HG02623 (cell line): Measurements from ENCODE around the gene CANT1.

Experiments
- ATAC-seq: cut with Tn5 transposase; IDR thresholded peaks from one replicate; pipeline ENCODE4 v1.9.1; 2021; ENCODE audit warnings: moderate library complexity; ENCODE audit not compliant: unreplicated experiment

CANT1 gene

DNA sequence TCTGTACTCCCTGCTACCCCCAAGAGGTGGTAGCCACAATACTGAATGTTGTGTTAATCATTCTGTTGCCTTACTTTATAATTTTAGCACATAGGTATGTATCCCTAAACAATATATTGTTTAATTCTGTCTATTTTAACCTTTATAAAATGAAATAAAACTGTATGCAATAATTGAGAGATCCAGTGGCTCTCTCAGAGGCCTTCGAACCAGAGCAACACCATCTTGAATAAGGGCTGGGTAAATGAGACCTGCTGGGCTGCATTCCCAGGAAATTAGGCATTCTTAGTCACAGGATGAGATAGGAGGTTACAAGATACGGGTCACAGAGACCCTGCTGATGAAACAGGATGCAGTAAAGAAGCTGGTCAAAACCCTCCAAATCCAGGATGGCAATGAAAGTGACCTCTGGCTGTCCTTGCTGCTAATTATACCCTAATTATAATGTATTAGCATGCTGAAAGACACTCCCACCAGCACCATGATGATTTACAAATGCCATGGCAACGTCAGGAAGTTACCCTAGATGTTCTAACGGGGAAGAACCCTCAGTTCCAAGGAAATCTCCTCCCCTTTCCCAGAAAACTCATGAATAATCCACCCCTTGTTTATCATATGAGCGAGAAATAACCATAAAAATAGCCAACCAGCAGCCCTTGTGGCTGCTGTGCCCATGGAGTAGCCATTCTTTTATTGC is 2.0 kb upstream of the CANT1 start:
- ATAC-seq = no peak

DNA sequence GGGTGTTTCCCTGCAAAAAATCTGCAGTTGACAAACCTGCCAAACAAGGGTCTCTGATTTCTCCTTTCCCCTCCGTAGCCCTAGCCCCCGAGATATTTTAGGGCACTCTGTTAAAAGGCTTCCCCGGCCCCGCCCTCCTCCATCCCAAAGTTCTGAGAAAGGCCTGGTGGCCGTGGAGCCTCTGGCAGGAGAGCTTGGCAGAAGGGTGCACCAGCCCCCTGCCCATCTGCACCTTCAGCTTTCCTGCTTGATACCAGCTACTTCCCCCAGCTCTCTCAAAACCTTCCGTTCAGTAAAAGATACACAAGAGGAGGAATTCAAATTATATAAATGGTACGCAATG is 711 bp upstream of the CANT1 start:
- no peak for ATAC-seq

DNA sequence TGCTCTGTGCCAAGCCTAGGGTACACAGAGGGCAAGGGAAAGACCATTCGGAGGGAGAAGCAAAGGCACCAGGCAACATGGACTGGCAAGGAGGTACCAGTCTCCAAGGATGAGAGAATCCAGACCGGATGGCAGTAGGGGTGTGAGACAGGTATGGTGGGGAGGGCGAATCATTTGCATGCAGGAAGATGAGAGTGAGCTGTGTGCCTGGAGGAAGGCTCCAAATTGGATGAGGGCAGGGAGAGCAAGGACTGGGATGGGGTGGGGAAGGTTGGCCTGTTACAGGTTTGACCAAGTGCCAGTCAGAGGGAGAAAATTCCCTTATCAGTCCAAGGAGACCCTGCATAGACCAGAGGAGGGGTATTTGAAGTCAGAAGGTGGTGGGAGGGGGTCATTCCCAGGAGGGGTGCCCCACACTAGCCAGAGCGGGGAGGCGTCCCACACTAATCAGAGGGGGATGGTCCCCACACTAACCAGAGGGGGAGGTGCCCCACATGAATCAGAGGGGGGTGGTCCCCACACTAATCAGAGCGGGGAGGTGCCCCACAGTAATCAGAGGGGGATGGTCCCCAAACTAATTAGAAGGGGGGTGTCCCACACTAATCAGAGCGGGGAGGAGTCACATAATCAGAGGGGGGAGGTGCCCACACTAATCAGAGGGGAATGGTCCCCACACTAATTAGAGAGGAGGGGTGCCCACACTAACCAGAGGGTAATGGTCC is 737 bp downstream of the CANT1 start:
- ATAC-seq = no peak

DNA sequence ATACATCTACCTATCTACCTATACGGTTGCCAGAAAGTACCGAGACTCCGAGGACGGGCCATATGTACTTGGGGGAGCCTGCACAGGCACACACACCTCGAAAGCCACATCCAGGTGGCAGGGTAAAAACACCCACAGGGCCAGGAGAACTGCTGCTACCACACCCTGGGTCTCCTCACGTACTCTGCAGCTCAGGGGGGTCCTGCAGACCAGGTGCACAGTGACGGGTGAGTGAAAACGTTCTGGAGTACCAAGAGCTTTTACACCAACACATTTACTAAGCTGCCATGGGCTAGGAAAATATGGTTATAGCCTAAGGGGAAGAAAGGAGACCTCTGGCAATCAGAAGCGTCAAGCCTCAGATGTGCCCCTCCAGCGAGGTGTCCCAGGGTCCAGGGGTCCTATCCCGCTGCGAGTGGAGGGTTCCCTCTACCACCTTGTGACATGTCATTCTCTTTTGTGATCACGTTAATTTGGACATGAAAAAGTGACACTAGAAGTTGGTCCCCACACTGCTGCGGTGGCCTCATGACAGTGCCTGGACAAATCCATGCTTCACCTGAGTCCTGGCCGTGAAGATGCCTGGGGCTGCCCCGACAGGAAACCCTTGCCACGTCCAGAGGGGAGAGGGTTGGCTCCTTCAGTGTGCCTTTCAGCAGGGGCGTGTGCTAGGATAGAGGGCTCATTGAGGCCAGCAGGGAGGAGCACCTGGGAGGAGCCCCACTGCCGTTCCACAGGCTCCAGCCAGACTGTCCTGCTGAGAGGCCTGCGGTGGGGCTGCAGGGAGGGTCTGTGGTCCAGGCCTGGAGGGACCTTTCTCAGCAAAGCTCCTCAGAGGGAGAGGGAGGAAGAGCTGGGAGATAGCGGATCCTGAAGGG is 1.8 kb downstream of the CANT1 start:
- no peak for ATAC-seq

DNA sequence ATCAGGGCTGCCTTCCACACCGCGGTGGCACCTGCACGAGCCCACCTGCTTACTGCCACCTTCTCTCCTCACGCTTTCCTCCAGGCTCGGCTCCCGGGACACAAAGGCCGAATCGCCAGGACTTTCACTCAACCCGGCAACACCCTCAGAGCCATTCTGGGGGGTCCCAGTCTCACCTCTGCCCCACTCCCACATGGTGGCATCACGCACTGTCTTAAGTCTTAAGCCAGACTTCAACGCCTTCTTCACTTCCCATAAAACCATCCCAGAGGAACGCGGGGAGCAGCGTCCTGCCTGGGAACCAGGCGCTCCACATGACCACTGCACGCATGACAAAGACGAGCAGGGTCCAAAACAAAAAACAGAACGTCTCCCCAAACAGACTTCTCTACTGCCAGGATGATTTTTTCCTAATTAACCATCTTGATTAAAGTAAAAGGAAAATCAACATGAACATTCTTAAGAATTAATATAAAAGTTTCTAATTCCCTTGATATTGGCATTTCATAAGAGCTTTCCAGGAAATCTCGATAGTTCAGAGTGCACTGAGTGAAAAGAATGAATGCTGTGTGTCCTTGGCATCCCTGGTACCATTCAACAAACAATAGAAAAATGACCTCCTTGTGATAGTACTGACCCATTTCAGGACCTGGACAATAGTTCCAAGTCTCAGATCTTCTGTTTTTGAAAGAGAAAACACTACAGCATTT is 2.6 kb downstream of the CANT1 start:
- ATAC-seq = no peak

DNA sequence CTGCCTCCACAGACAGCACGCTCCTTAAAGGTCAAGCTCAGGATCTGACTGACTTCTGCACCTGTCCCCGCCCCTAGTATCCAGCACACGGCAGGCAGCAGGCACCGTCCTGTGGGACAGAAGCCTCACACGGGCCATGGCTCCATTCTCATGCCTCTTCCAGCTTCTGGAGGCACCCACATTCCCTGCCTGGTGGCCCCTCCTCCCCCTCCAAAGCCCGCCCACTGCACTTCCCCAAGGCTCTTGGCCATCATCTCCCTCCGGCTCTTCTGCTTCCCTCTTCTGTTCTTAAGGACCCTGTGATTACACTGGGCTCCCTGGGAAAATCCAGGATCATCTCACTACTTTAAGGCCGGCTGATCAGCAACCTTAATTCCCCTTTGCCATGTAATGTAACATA is 3.5 kb downstream of the CANT1 start:
- no peak for ATAC-seq

DNA sequence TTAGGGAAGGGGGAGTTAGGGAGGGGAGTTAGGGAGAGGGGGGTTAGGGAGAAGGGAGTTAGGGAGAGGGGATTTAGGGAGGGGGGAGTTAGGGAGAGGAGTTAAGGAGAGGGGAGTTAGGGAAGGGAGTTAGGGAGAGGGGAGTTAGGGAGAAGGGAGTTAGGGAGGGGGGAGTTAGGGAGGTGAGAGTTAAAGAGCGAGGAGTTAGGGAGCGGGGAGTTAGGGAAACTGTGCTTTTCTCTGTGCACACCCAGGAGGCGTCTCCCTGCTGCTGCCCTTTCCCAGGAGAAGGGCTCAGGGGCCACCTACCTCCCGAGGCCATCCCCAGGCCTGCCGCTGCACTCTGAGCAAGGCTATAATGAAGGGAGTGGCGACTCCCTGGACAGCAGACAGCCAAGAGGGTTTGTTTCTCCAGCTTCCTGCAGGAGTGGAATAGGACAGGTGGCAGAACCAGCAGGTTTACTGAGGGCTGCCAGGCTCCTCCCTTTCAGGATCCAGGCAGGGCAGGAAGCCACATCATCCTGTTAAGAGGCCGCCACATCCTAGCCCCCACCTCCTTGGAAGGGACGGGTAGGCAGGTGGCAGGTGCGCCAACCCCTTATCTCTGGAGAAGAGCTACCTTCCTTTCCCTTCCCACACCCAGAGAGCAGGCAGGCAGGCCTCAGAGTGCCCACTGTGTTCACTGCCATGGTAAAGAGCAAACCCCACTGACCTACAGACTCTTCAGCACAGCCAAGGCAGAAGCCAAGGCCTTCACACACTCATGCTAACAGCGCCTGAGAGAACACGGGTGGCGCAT is 4.3 kb downstream of the CANT1 start:
- no peak for ATAC-seq

DNA sequence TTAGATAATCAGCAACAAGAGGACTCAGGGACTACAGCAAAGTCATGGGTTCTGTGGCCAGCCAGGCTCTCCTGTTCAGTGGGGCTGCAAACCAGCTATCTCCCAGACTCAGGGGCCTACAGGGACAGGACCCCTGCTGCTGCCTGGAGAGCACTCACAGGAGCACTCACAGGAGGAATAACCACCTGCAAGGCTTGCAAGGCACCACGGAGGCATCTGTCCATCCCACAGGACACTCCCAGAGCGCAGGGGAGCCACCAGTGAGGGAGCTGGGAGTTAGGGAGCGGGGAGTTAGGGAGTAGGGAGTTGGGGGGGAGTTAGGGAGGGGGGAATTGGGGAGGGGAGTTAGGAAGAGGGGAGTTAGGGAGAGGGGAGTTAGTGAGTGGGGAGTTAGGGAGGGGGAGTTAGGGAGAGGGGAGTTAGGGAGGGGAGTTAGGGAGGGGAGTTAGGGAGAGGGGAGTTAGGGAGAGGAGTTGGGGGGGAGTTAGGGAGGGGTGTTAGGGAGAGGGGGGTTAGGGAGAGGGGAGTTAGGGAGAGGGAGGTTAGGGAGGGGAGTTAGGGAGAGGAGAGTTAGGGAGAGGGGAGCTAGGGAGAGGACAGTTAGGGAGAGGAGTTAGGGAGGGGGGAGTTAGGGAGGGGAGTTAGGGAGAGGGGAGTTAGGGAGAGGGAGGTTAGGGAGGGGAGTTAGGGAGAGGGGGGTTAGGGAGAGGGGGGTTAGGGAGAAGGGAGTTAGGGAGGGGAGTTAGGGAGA is 5.7 kb downstream of the CANT1 start:
- no peak for ATAC-seq

DNA sequence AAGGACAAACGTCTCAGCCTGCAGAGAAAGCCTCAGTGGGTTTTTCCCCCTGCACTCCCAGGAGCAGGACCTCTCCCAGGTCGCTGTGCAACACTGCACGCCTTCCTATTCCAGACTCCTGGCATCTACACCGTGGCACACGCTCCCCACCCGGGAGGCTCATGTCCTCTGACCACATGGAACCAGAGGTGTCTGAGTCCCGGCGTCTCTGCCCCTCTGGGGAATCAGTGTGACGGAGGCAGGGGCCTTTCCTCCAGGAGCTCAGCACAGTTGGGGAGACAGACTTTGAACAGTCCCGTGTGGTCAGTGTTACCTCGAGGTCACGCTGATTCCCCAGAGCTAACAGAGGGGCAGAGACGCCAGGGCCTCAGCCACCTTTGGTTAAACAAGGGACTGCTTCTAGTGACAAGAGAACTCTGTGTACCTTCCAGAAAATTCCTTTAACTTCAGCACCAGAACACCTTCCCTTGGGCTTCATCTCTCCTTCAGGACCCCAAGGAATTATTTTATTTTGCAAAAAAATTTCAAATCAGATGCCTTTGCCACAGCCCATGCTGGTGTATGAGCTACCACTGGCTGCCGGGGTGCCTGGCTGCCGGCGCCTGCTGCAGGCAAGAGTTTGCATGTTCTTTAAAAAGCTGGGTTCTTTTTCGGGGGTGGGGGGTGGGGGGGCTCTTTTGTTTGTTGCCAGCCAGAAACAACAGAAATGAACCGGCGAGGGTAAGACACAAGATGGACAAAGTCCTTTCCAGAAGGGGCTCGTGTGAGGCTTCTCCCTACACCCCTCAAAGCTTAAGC is 6.6 kb downstream of the CANT1 start:
- no peak for ATAC-seq

DNA sequence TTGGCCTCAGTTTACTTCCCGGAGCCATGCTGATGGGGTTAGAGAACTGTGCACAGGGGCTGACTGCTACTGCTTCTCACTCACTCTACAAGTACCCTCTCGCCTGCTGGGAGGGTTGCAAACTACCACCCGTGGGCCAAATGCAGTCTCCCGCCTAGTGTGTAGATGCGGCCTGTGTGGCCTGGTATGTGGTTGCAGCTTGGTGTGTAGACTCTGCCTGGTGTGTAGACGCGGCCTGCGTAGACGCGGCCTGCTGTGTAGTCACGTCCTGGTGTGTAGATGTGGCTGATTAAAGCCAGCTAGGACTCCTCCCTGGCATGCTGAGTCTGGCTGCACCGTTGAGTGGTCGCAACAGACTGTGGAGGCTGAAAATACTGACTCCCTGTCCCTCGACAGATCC is 7.3 kb downstream of the CANT1 start:
- no peak for ATAC-seq

DNA sequence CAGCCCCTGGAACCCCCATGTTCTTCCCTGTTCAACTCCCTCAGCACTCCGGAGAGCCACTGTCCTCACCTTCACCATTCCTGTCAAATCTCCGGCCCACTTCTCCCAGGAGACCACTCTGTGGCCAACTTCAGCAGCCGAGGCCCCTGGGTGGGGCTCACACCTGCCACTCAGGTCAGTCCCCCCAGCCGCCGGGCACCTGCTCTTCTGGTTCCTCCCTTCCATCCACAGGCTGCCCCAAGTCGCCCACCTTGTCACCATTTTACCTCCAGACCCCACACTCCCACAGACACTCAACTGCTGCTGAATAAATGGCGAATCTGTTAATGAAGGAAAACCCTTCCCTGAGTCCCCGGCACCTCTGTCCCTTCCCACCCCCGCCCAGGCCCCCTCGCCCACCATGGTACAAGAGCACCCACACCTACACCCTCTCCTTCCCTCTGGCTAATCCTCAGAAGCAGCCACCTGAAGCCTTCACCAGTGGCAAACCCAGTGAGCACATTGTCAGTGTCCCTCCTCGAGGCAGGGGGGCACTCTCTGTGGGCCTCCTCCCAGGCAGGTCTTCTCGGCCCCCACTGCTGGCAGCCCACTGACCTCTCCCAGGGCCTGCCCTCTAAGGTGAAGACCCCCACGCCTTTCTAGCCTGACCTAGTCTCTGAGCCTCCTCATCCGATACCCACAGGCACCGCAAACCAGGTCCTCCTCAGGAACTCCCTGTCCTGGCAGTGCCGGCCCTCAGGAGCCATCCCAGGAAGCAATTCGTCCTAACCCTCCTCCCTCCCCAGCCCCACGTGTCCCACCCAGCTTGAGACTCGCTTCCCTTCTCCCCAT is 8.2 kb downstream of the CANT1 start:
- ATAC-seq = no peak

DNA sequence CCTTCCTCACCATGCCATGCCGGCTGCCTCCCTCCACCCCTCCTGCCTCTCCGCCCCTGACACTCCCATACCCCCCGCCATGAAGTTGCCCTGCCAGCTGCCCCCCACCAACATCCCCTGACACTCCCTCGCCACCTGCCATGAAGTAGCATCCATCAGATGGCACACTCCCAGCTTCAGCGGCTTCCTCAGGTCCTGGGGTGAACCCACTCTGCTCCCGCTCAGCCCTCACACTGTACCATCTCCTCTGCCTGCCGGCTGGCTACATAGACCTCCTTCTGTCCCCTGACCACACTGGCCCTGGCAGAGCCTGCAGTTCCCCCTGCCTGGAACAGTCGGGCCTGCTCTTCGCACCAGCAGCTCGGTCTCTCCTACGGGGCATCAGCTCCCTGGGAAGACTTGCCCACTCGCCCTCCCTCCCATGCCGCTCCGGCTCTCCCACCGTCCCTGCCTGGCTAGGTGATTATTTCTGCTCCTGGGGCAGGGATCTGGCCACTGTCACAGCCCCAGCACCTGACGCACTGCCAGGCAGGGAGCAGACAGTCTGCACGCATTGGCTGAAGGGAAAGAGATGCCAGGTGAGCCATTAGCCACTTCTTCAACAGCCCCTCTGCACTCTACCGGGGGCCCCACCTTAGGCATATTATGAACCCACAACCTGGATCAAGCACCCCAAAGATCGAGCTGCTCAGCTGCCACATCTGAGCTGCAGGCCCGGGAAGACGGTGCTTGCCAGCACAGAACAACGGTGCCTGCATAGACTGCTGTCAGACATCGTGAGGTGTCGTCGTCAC is 9.0 kb downstream of the CANT1 start:
- ATAC-seq = no peak

DNA sequence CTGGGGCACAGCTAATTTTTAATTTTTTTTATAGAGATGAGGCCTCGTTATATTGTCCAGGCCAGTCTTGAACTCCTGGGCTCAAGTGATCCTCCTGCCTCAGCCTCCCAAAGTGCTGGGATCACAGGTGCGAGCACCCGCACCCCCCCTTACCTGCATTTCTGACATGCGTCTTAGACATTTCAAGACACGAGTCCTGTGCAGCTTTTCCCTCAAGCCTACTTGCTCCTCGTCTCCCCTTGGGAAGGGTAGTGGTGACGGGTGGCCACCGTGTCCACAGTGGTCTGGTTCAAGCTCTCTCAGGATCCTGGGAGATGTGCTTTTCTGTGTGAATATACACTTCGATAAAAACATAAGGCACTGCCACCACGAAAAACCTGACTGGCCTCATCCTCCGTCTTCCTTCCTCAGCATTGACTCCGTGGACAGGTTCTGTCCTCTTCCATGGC is 9.6 kb downstream of the CANT1 start:
- ATAC-seq = no peak

DNA sequence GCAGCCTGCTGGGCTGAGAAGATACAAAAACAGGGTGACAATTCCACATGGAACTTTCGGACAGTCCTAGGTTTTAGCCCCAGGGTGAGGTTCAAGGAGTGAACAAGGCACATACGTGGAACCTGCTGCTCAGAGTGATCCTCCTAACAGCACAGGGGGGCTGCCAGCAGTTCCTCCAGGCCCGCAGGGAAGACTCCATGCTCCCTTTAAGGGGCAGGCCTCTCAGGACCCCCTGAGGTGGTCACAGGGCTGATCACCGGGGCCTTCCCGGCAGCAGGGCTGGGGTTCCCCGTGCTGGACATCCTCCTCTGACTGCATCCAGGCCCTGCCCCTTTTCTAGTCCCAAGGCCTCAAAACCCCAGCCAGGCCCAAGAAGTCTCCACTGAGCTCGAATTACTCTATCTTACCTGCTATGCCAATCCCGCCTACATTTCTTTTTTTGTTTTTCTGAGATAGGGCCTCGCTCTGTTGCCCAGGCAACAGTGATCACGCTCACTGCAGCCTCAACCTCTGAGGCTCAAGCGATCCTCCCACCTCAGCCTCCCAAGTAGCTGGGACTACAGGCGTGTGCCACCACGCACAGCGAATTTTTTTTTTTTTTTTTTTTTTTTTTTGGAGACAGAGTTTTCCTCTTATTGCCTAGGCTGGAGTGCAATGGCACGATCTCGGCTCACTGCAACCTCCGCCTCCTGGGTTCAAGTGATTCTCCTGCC is 10.4 kb downstream of the CANT1 start:
- ATAC-seq = no peak

DNA sequence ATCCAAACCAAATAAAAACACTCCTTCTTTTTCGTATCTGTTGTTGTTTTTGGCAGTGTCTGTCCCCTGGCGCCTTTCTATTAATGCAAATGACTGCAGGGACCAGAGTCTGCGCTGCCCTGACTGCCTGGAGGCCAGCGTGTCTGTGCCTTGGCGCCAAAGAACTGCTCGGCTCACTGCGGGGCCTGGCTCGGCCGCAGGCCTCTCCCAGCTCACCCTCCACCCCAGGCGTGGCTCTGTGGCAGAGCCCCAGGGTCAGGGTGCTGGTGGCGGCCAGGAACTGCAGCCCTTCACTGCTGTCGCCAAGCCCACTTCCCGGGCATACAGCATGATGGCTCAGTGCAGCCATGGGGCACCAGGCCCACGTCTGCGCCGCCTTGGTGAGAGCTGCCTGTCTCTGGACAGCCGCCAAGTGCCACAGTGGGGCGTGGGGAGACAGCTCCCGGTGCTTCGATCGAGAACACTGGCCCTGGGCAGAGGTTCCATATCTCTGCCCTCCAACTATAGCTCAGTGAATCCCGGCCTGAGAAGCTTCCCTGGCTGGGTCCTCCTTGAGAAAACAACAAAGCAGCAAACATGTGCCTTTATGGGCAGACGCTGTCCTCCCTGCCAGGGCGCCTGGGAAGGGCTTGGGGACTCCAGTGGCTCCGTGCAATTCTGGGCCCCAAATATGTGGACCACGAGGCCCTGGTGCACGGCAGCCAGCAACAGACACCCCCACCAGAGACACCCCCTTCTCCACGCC is 11.1 kb downstream of the CANT1 start:
- ATAC-seq = no peak

DNA sequence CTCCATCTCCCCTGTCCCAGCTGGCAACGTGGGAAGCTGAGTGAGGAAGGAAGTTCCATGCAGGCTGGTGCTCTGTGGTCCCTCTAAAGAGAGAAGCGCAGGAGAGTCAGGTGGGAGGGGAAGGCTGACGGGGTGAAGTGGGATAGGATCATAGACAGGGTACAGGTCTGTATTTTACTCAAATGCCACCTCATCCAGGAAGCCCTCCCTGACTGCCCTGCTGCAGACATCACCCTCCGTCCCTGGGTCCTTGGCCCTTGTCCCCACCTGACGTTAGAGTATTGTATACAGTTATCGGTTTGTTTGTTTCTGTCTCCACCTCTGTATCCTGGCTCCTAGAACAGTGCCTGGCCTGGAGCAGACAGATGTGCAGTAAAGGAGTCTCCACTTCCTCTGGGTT is 11.7 kb downstream of the CANT1 start:
- no peak for ATAC-seq
